ENCODE measurements around the gene TPST1. TPM values are rescaled to one million over a fixed set of nuclear protein-coding genes. Genes with fewer than 3 reads are reported as not detected.

TPST1 gene
- polyA plus RNA-seq, 1 of the 3 experiments (the other 2 are of a cell fraction): 36.4 TPM

DNA sequence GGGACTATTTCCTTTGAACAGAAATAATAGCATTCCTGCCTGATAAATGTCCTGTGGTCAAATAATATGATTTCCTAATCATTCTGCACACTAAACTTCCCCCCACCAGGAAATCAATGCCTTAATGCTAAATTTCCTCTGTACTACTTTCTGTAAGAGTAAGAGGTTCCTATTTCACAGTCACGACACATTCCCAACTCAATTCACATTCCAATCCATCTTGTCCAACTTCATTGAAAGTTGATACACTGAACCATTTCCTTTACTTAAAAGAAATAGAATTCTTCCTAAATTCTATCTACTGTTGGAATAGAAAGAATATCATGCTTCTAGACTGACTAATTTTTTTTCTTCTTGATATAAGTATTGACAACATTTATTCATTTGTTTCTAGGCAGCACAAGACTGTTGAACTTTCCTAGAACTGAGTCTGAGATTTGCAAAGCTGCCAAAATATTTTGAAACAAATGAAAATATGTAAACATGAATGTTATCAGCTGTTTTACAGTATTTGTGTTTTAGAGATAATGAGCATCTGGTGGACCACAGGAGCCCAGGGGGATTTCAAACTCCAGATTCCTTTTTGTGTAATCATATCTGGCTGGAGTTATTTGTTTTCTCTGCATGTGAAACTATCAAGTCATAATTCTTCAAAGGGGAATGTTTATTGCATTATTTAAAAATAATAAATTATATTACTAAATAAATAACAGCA, 121.5 kb downstream of the TPST1 start (continued):
- TF ChIP-seq EP300 (IDR thresholded peaks at IDR 0.05; ENCODE audit: borderline replicate concordance in 1 of 2, low read depth in 1 of 2, low read length in 1 of 2): peak; percentile 10 to 86; a peak in 2 of 4 replicates
- TF ChIP-seq, protein P1, sequence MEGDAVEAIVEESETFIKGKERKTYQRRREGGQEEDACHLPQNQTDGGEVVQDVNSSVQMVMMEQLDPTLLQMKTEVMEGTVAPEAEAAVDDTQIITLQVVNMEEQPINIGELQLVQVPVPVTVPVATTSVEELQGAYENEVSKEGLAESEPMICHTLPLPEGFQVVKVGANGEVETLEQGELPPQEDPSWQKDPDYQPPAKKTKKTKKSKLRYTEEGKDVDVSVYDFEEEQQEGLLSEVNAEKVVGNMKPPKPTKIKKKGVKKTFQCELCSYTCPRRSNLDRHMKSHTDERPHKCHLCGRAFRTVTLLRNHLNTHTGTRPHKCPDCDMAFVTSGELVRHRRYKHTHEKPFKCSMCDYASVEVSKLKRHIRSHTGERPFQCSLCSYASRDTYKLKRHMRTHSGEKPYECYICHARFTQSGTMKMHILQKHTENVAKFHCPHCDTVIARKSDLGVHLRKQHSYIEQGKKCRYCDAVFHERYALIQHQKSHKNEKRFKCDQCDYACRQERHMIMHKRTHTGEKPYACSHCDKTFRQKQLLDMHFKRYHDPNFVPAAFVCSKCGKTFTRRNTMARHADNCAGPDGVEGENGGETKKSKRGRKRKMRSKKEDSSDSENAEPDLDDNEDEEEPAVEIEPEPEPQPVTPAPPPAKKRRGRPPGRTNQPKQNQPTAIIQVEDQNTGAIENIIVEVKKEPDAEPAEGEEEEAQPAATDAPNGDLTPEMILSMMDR (IDR thresholded peaks at IDR 0.05): no peak

DNA sequence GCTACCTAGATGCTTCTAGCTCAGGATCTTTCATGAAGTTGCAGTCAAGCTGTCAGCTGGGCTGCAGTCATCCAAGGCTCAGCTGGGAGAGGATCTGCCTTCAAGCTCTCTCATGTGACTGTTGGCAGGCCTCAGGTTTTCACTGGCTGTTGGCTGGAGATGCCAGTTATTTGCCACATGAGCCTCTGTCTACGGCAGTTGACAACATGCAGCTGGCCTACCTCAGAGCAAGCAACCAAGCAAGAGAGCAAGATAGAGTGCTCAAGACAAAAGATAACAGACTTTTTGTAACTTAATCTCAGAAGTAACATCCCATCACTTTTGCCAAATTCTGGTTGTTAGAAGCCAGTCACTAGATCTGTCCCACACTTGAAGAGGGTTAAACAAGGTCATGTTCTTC, 125.8 kb downstream of the TPST1 start:
- H3K4me3 ChIP-seq (ENCODE audit: low read depth in 2 of 2, low read length in 1 of 2): no peak overlapping the region
- H3K27ac ChIP-seq (ENCODE audit: low read depth in 2 of 2, low read length in 1 of 2): peak overlapping the region; percentile 40 to 74; a peak in 3 of 4 replicates
- H3K36me3 ChIP-seq (replicated peaks in 1 of 2; ENCODE audit: control insufficient read depth in 1 of 2, insufficient read depth in 2 of 2, low read length in 1 of 2): peaks cover 0 to 3% of the 10 kb centered on the region in 2 experiments
- peak overlapping the region; percentile 10; the same call in 1 of the 2 replicates for H3K4me2 ChIP-seq
- no peak overlapping the region for H3K9ac ChIP-seq
- H3K4me1 ChIP-seq (ENCODE audit: control insufficient read depth in 1 of 2, insufficient read depth in 2 of 2, low read depth in 1 of 2, low read length in 1 of 2): peaks cover 10 to 28% of the 10 kb centered on the region in 2 experiments; a peak in 3 of 4 replicates
- WGBS (ENCODE audit: low lambda C conversion rate): 9% methylated on average over 1 of the region's 1 CpG
- ChIA-PET POLR2A (interaction anchor here (0.7 kb wide), 1 partner anchor 126 kb away, joined by 3 read pairs; the partner anchor contains the start of gene TPST1), CTCF (interaction anchor here (1.5 kb wide), 1 partner anchor 35 kb away, joined by 4 read pairs; no protein-coding TSS in a partner anchor)
- H4K20me1 ChIP-seq (ENCODE audit: insufficient read depth): no peaks in the 10 kb centered on the region
- peaks cover 12% of the 10 kb centered on the region for H3F3A ChIP-seq (replicated peaks; ENCODE audit: insufficient read depth)
- H3K9me3 ChIP-seq: no peaks in the 10 kb centered on the region
- H3K79me2 ChIP-seq (ENCODE audit: insufficient read depth): peaks cover 2% of the 10 kb centered on the region; the same call in 1 of the 2 replicates
- H2AFZ ChIP-seq (ENCODE audit: low read depth): no peak overlapping the region
- H3K9me2 ChIP-seq: no peaks in the 10 kb centered on the region
- H3K27me3 ChIP-seq (ENCODE audit: insufficient read depth): no peaks in the 10 kb centered on the region
- DNase-seq: peak; percentile 39
- TF ChIP-seq CHD2 (IDR thresholded peaks at IDR 0.05; ENCODE audit: low read length, partially characterized antibody) (peak; percentile 52), RFX5 (IDR thresholded peaks at IDR 0.05; ENCODE audit: low read length) (no peak), GATA2 (CRISPR knock-in tag; IDR thresholded peaks at IDR 0.05) (peak; percentile 58), EZH2phosphoT487 (IDR thresholded peaks at IDR 0.05; ENCODE audit: borderline replicate concordance, low read depth) (no peak), RCOR1 (IDR thresholded peaks at IDR 0.05; ENCODE audit: low read length) (peak; percentile 60; the same call in 1 of the 2 replicates), SMC3 (IDR thresholded peaks at IDR 0.05; ENCODE audit: low read depth, low read length) (peak; percentile 28; the same call in 1 of the 2 replicates), SIN3A (IDR thresholded peaks at IDR 0.05; ENCODE audit: borderline replicate concordance, low read depth, low read length) (peak; percentile 85), TCF12 (IDR thresholded peaks at IDR 0.05) (peak; percentile 94), NFIC (IDR thresholded peaks at IDR 0.05; ENCODE audit: borderline replicate concordance) (peak; percentile 52; the same call in 1 of the 2 replicates), YY1 (IDR thresholded peaks at IDR 0.05; ENCODE audit: low read depth) (no peak), MXI1 (IDR thresholded peaks at IDR 0.05; ENCODE audit: low read depth, low read length) (peak; percentile 94), JUND (IDR thresholded peaks at IDR 0.05) (peak; percentile 51), EP300 (IDR thresholded peaks at IDR 0.05; ENCODE audit: borderline replicate concordance in 1 of 2, low read depth in 1 of 2, low read length in 1 of 2) (peak; percentile 52 to 93; a peak in 3 of 4 replicates), RXRA (IDR thresholded peaks at IDR 0.05; ENCODE audit: borderline replicate concordance, low read depth) (peak; percentile 36; the same call in 1 of the 2 replicates), RAD21 (IDR thresholded peaks at IDR 0.05; ENCODE audit: low read length) (peak; percentile 27; the same call in 1 of the 2 replicates), FOXM1 (IDR thresholded peaks at IDR 0.05; ENCODE audit: low read depth) (peak; percentile 44; the same call in 1 of the 2 replicates), MEF2A (IDR thresholded peaks at IDR 0.05; ENCODE audit: borderline replicate concordance, low read depth) (no peak)
- TF ChIP-seq, protein P2, sequence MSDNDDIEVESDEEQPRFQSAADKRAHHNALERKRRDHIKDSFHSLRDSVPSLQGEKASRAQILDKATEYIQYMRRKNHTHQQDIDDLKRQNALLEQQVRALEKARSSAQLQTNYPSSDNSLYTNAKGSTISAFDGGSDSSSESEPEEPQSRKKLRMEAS (IDR thresholded peaks at IDR 0.05; ENCODE audit: low read depth): peak; percentile 72
- TF ChIP-seq, protein P3, sequence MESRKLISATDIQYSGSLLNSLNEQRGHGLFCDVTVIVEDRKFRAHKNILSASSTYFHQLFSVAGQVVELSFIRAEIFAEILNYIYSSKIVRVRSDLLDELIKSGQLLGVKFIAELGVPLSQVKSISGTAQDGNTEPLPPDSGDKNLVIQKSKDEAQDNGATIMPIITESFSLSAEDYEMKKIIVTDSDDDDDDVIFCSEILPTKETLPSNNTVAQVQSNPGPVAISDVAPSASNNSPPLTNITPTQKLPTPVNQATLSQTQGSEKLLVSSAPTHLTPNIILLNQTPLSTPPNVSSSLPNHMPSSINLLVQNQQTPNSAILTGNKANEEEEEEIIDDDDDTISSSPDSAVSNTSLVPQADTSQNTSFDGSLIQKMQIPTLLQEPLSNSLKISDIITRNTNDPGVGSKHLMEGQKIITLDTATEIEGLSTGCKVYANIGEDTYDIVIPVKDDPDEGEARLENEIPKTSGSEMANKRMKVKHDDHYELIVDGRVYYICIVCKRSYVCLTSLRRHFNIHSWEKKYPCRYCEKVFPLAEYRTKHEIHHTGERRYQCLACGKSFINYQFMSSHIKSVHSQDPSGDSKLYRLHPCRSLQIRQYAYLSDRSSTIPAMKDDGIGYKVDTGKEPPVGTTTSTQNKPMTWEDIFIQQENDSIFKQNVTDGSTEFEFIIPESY (IDR thresholded peaks at IDR 0.05; ENCODE audit: borderline replicate concordance, low read depth): no peak
- TF ChIP-seq, protein P4, sequence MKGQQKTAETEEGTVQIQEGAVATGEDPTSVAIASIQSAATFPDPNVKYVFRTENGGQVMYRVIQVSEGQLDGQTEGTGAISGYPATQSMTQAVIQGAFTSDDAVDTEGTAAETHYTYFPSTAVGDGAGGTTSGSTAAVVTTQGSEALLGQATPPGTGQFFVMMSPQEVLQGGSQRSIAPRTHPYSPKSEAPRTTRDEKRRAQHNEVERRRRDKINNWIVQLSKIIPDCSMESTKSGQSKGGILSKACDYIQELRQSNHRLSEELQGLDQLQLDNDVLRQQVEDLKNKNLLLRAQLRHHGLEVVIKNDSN (IDR thresholded peaks at IDR 0.05; ENCODE audit: borderline replicate concordance, low read depth): peak; percentile 59; the same call in 1 of the 2 replicates
- TF ChIP-seq, protein P5, sequence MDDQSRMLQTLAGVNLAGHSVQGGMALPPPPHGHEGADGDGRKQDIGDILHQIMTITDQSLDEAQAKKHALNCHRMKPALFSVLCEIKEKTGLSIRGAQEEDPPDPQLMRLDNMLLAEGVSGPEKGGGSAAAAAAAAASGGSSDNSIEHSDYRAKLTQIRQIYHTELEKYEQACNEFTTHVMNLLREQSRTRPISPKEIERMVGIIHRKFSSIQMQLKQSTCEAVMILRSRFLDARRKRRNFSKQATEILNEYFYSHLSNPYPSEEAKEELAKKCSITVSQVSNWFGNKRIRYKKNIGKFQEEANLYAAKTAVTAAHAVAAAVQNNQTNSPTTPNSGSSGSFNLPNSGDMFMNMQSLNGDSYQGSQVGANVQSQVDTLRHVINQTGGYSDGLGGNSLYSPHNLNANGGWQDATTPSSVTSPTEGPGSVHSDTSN (IDR thresholded peaks at IDR 0.05): peak; percentile 89
- TF ChIP-seq, protein P6, sequence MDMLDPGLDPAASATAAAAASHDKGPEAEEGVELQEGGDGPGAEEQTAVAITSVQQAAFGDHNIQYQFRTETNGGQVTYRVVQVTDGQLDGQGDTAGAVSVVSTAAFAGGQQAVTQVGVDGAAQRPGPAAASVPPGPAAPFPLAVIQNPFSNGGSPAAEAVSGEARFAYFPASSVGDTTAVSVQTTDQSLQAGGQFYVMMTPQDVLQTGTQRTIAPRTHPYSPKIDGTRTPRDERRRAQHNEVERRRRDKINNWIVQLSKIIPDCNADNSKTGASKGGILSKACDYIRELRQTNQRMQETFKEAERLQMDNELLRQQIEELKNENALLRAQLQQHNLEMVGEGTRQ (IDR thresholded peaks at IDR 0.05; ENCODE audit: borderline replicate concordance, low read depth, low read length): no peak

All from SK-N-SH (cell line).